HepG2 (cell line): ENCODE measurements around the gene DPH5. TPM values are rescaled to one million over a fixed set of nuclear protein-coding genes. Genes with fewer than 3 reads are reported as not detected.
A peak's percentile ranks its signal among the peaks of the same experiment; 100 is the strongest.
"Not testable (repeated sequence)": the region's sequence is repeated elsewhere in the genome, so short reads cannot be mapped to it uniquely, and the experiment has no call there.

Source experiments
- ATAC-seq: fragments of 200-7000 bp; cut with Tn5 transposase; 3 replicates; pipeline ENCODE4 v1.9.1; 2020; ENCODE audit warnings: mild to moderate bottlenecking, moderate library complexity
- BruUV-seq: library from RNA; stranded (reverse); fragments of 400-500 nt; replicated peaks from 2 replicates; lab custom pipeline; 2021; lab: Mats Ljungman, UMichigan
- CTCF ChIA-PET: fragments of 300-600 bp; formaldehyde crosslinking; extraction: SDS; loops from one replicate; lab custom pipeline; 2021; ENCODE audit warnings: low total read pairs, inconsistent platforms, low intra/inter-chr PET ratio; lab: Yijun Ruan, JAX
- POLR2A ChIA-PET: fragments of 350-600 bp; sonication (Branson Sonifier 250); formaldehyde crosslinking; loops from one replicate; lab custom pipeline; 2020; ENCODE audit warnings: antibody characterized with exemption, inconsistent platforms; lab: Yijun Ruan, JAX
- DNase-seq: peaks from one replicate; pipeline ENCODE4 v3.0.0-alpha.2; 2015; ENCODE audit warnings: low spot score
- FAIRE-seq: peaks from 3 replicates; lab custom pipeline; 2011; peaks lifted over from hg19 to GRCh38; lab: Jason Lieb, UNC
- H2AFZ ChIP-seq: one replicate; pipeline ENCODE4 v1.6.1; 2011; ENCODE audit warnings: low read length, inconsistent platforms
- H3K27ac ChIP-seq: fragments of 300-600 bp; 3 replicates; pipeline ENCODE4 v1.8.0; 2011; ENCODE audit warnings: mixed run types, mild to moderate bottlenecking, mixed read lengths, low read length, inconsistent platforms; ENCODE audit not compliant: insufficient read depth; ENCODE audit errors: extremely low read length
- H3K27me3 ChIP-seq, 2 experiments: fragments of 200-600 bp in 1 of 2; 2 replicates in 1 of 2; 3 replicates in 1 of 2; pipeline versions ENCODE4 v1.6.0 to v1.8.0; 2011; ENCODE audit warnings: low read length in 2 of 2, mild to moderate bottlenecking in 2 of 2, moderate library complexity in 2 of 2, inconsistent platforms in 1 of 2; ENCODE audit not compliant: insufficient read depth in 2 of 2, control insufficient read depth in 1 of 2
- H3K36me3 ChIP-seq, 2 experiments: fragments of 200-600 bp in 1 of 2; replicated peaks in 1 of 2; 2 replicates in 1 of 2; 3 replicates in 1 of 2; pipeline versions ENCODE4 v1.5.1 to v1.8.0; 2011; ENCODE audit warnings: low read length in 2 of 2, inconsistent platforms in 1 of 2; ENCODE audit not compliant: insufficient read depth in 2 of 2, control insufficient read depth in 1 of 2
- H3K4me1 ChIP-seq: 2 replicates; pipeline ENCODE4 v1.5.1; 2012; ENCODE audit warnings: low read length, inconsistent platforms; ENCODE audit not compliant: insufficient read depth
- H3K4me2 ChIP-seq: 2 replicates; pipeline ENCODE4 v1.6.0; 2011; ENCODE audit warnings: low read depth, low read length, inconsistent platforms
- H3K4me3 ChIP-seq, 3 experiments: fragments of 200-600 bp in 1 of 3; sonication (generic), shearing (Covaris generic) in 1 of 3; replicated peaks in 1 of 3; 2 replicates each; pipeline ENCODE4 v1.5.1; 2011 to 2016; ENCODE audit warnings: low read length in 3 of 3, inconsistent platforms in 2 of 3, low read depth in 2 of 3, mild to moderate bottlenecking in 2 of 3, control low read depth in 1 of 3, mixed read lengths in 1 of 3; ENCODE audit not compliant: insufficient read depth in 1 of 3
- H3K79me2 ChIP-seq: one replicate; pipeline ENCODE4 v1.6.1; 2011; ENCODE audit warnings: low read length, inconsistent platforms; ENCODE audit not compliant: insufficient read depth
- H3K9ac ChIP-seq: 2 replicates; pipeline ENCODE4 v1.6.0; 2011; ENCODE audit warnings: mild to moderate bottlenecking, low read depth, low read length, inconsistent platforms; ENCODE audit not compliant: insufficient read depth
- H3K9me3 ChIP-seq: 2 replicates; pipeline ENCODE4 v1.5.1; 2012; ENCODE audit warnings: mild to moderate bottlenecking, low read length
- H4K20me1 ChIP-seq: 2 replicates; pipeline ENCODE4 v1.6.0; 2011; ENCODE audit warnings: inconsistent platforms, mild to moderate bottlenecking, low read length, moderate library complexity; ENCODE audit not compliant: insufficient read depth
- NONO ChIP-seq, 2 experiments: fragments of 450-650 bp in 1 of 2; sonication (generic) in 1 of 2; formaldehyde crosslinking in 1 of 2; IDR thresholded peaks in 1 of 2; conservative IDR thresholded peaks in 1 of 2; 2 replicates each; pipeline versions ENCODE4 v1.6.1 to v1.8.0; 2017 to 2022; ENCODE audit warnings: mild to moderate bottlenecking in 1 of 2, missing genetic modification reagents in 1 of 2, moderate library complexity in 1 of 2
- ZNF225 ChIP-seq: sonication (generic); formaldehyde crosslinking; IDR thresholded peaks from 2 replicates; pipeline ENCODE4 v1.4.0; 2020; ENCODE audit warnings: mild to moderate bottlenecking, missing genetic modification reagents
- WGBS: methylation state at CpG from one replicate; pipeline ENCODE4 v1.1.6; 2017; ENCODE audit warnings: low lambda C conversion rate; 5-methylcytosine and 5-hydroxymethylcytosine counted together
- in situ Hi-C: cut with HindIII; loops from 2 replicates; pipeline ENCODE4 v1.10.0; 2017; ENCODE audit warnings: low pct_unique_long_range_greater_than_20kb; ENCODE audit not compliant: extremely low pct_ligation_motif_present
- intact Hi-C: fragments of 100-400 bp; cut with micrococcal nuclease; formaldehyde crosslinking; loops from one replicate; pipeline ENCODE4 v1.10.0; 2022; ENCODE audit not compliant: unreplicated experiment
- polyA plus RNA-seq, 8 experiments: library from polyadenylated mRNA; depleted of rRNA in 3 of 8; stranded (reverse) in 7 of 8; unstranded in 1 of 8; fragments of >200 nt; fragmentation: Illumina TruSeq in 4 of 8; extraction: Trizol in 4 of 8; gene quantifications; 2 replicates each; pipeline versions ENCODE4 v1.2.1 to v1.2.3, GENCODE V29; 2011 to 2016; ENCODE audit warnings: low read depth in 4 of 8, missing spikeins in 1 of 8, mixed read lengths in 1 of 8; ENCODE audit not compliant: insufficient read depth in 1 of 8
- total RNA-seq, 5 experiments: library from RNA; depleted of rRNA; stranded (reverse); fragments of >200 nt; fragmentation: Illumina TruSeq; extraction: Trizol; gene quantifications; 2 replicates each; pipeline ENCODE4 v1.2.3, GENCODE V29; 2016; ENCODE audit warnings: low read depth in 1 of 5

DPH5 gene
- total and polyA plus RNA-seq, 2 of the 13 experiments (the other 11 are each of a cell fraction or from before 2014, with no cell fraction given), result 53.2 to 79.6 TPM

- H3K4me3 ChIP-seq, result peak overlapping the region in 1 of 3 experiments; percentile 47; a peak in 1 of 6 replicates
- not testable (repeated sequence) for H4K20me1 ChIP-seq; TF ChIP-seq NONO (IDR thresholded peaks at IDR 0.05)
- TF ChIP-seq NONO (CRISPR knock-in tag; conservative IDR thresholded peaks at IDR 0.05) (0 out of 2 replicates have a peak, but pooled peaks have one; percentile 10), ZNF225 (0 out of 2 replicates have a peak, but pooled peaks have one; percentile 6)
- TF ChIP-seq, all 625 proteins: peak for 2; not testable (repeated sequence) for 623
- H3K9ac ChIP-seq, CTCF ChIA-PET, H3K9me3 ChIP-seq, FAIRE-seq, DNase-seq, H2AFZ ChIP-seq, in situ Hi-C loops, BruUV-seq, H3K79me2 ChIP-seq, H3K27me3 ChIP-seq: not testable (repeated sequence)
- peaks cover 19% of the 10 kb centered on the region for H3K4me1 ChIP-seq
- intact Hi-C loops, result loop anchor here (2.0 to 5.0 kb wide), 2 partner anchors 56 to 188 kb away; no protein-coding TSS in a partner anchor
- H3K4me2 ChIP-seq, result peak overlapping the region; percentile 64
- WGBS, result 82% methylated on average over 6 of the region's 7 CpGs
- POLR2A ChIA-PET, result interaction anchor here (1.1 to 1.2 kb wide), 2 partner anchors 54 to 76 kb away, joined by 3 read pairs; partner anchors contain the start of gene EXTL2
- H3K27ac ChIP-seq, result peak overlapping the region; percentile 61
- ATAC-seq, result peak; percentile 16; the same call in 2 of the 3 replicates
- peaks cover 6 to 30% of the 10 kb centered on the region in 2 experiments; a peak in 4 of 5 replicates for H3K36me3 ChIP-seq
Observed at GRCh38 chr1:100948721-100949405, 76.7 kb downstream of the DPH5 start.

GRCh38 chr1:100947816-100948215, 77.8 kb downstream of the DPH5 start:
- H3K27me3 ChIP-seq, POLR2A ChIA-PET, ATAC-seq, in situ Hi-C loops, BruUV-seq, DNase-seq, H3K79me2 ChIP-seq, H2AFZ ChIP-seq, FAIRE-seq, H3K9ac ChIP-seq, CTCF ChIA-PET, H3K4me3 ChIP-seq, H3K27ac ChIP-seq, H3K4me2 ChIP-seq, H4K20me1 ChIP-seq, H3K9me3 ChIP-seq: not testable (repeated sequence)
- WGBS, result 100% methylated on average over 3 of the region's 3 CpGs
- peaks cover 5 to 30% of the 10 kb centered on the region in 2 experiments for H3K36me3 ChIP-seq
- H3K4me1 ChIP-seq, result peaks cover 19% of the 10 kb centered on the region
- intact Hi-C loops, result loop anchor here (2.0 to 5.0 kb wide), 2 partner anchors 57 to 189 kb away; no protein-coding TSS in a partner anchor

GRCh38 chr1:100946064-100946463, 79.5 kb downstream of the DPH5 start:
- in situ Hi-C loops, H3K4me3 ChIP-seq, BruUV-seq, H3K4me2 ChIP-seq, H3K27me3 ChIP-seq, H3K79me2 ChIP-seq, H4K20me1 ChIP-seq, H3K9ac ChIP-seq, FAIRE-seq, DNase-seq, POLR2A ChIA-PET, H3K9me3 ChIP-seq, H3K27ac ChIP-seq, ATAC-seq, H2AFZ ChIP-seq, CTCF ChIA-PET: not testable (repeated sequence)
- intact Hi-C loops, result loop anchor here (5.0 kb wide), 1 partner anchor 191 kb away; no protein-coding TSS in a partner anchor
- Histone ChIP-seq H3K4me1 (peaks cover 19% of the 10 kb centered on the region), H3K36me3 (peaks cover 0 to 21% of the 10 kb centered on the region in 2 experiments; a peak in 2 of 5 replicates)
- WGBS, result 98% methylated on average over 3 of the region's 3 CpGs
